ENCODE results near the gene TLE1.

TLE1 gene

DNA sequence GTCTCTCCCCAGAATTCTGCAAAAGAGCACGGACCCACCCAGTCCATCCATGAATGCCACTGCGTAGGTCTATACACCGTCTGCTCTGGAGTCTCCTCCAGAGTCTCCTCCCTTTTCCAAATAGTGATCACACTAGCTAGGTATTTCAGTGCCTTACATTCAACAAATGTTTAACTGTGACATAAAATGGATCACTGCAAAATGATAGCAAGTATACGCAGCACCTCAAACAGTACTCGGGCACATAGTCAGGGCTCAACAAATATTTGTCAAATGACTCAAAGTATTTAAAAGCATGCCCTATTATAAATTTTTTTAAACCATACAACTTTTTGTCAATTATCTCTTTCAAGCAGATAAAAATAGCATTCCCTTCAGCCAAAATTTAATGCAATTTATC is 60.5 kb downstream of the TLE1 start:
- Histone ChIP-seq H3K27ac (no peak overlapping the region), H2AFZ (ENCODE audit: low read depth) (no peak overlapping the region), H3K27me3 (ENCODE audit: insufficient read depth, low read depth) (no peaks in the 10 kb centered on the region), H3K79me2 (ENCODE audit: insufficient read depth, low read depth) (no peaks in the 10 kb centered on the region), H4K20me1 (ENCODE audit: insufficient read depth) (no peaks in the 10 kb centered on the region), H3K9ac (no peak overlapping the region), H3K4me1 (ENCODE audit: low read depth, poor library complexity, severe bottlenecking) (no peaks in the 10 kb centered on the region), H3K4me2 (no peak overlapping the region), H3K4me3 (IDR thresholded peaks at IDR 0.05; ENCODE audit: insufficient read depth, low read depth, low read length) (no peak overlapping the region), H3K36me3 (ENCODE audit: insufficient read depth) (no peaks in the 10 kb centered on the region)
- TF ChIP-seq, protein P1, sequence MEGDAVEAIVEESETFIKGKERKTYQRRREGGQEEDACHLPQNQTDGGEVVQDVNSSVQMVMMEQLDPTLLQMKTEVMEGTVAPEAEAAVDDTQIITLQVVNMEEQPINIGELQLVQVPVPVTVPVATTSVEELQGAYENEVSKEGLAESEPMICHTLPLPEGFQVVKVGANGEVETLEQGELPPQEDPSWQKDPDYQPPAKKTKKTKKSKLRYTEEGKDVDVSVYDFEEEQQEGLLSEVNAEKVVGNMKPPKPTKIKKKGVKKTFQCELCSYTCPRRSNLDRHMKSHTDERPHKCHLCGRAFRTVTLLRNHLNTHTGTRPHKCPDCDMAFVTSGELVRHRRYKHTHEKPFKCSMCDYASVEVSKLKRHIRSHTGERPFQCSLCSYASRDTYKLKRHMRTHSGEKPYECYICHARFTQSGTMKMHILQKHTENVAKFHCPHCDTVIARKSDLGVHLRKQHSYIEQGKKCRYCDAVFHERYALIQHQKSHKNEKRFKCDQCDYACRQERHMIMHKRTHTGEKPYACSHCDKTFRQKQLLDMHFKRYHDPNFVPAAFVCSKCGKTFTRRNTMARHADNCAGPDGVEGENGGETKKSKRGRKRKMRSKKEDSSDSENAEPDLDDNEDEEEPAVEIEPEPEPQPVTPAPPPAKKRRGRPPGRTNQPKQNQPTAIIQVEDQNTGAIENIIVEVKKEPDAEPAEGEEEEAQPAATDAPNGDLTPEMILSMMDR (conservative IDR thresholded peaks at IDR 0.05; ENCODE audit: low read depth, low read length): no peak

DNA sequence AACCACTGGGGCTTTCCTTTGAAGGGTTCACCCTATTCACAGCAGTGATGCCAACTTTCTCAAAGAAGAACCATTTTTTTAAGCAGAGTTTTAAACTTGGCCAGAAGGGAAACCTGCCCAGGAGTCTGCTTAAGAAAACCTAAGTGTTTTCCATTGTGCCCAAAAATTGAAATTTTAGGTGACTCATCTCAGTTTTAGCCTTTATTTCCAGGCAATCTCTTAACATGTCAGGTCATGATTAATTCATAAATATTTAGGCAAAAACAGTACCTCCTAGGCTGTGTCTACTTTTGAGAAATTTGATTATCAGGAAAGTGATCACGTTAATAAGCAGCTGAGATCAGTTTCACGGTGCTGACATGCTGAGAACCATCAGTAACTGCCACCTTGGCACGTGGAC is 61.9 kb downstream of the TLE1 start:
- no peak overlapping the region for H3K27ac ChIP-seq
- TF ChIP-seq, protein P1 (conservative IDR thresholded peaks at IDR 0.05; ENCODE audit: low read depth, low read length): no peak
- H3K4me3 ChIP-seq (IDR thresholded peaks at IDR 0.05; ENCODE audit: insufficient read depth, low read depth, low read length): no peak overlapping the region
- no peaks in the 10 kb centered on the region for H3K36me3 ChIP-seq (ENCODE audit: insufficient read depth)
- H3K4me2 ChIP-seq: no peak overlapping the region
- H3K79me2 ChIP-seq (ENCODE audit: insufficient read depth, low read depth): no peaks in the 10 kb centered on the region
- no peak overlapping the region for H2AFZ ChIP-seq (ENCODE audit: low read depth)
- no peak overlapping the region for H3K9ac ChIP-seq
- H4K20me1 ChIP-seq (ENCODE audit: insufficient read depth): no peaks in the 10 kb centered on the region
- peaks cover 8% of the 10 kb centered on the region for H3K4me1 ChIP-seq (ENCODE audit: low read depth, poor library complexity, severe bottlenecking)
- no peaks in the 10 kb centered on the region for H3K27me3 ChIP-seq (ENCODE audit: insufficient read depth, low read depth)

DNA sequence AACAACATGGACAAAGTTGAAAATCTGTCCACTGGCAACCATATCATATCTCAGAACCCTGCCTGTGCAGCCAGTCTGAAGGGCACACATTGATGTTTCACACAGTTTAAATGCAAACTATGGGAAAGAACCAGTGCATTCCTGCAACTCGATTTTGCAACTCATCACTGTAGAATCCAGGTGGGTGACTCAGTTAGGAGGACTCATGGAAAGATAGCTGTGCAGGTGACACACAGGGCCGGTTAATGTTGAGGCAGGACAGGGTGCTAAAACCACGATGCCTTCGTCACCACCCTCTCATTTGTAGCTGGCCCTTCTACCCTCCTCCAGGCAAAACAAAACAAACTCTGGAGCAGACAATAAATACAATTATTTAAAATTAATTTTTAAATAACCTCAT is 62.8 kb downstream of the TLE1 start:
- Histone ChIP-seq H2AFZ (ENCODE audit: low read depth) (no peak overlapping the region), H3K4me3 (IDR thresholded peaks at IDR 0.05; ENCODE audit: insufficient read depth, low read depth, low read length) (no peak overlapping the region), H3K36me3 (ENCODE audit: insufficient read depth) (no peaks in the 10 kb centered on the region), H3K9ac (no peak overlapping the region), H3K27ac (no peak overlapping the region), H3K27me3 (ENCODE audit: insufficient read depth, low read depth) (no peaks in the 10 kb centered on the region), H3K79me2 (ENCODE audit: insufficient read depth, low read depth) (no peaks in the 10 kb centered on the region), H3K4me2 (no peak overlapping the region), H3K4me1 (ENCODE audit: low read depth, poor library complexity, severe bottlenecking) (peaks cover 17% of the 10 kb centered on the region), H4K20me1 (ENCODE audit: insufficient read depth) (no peaks in the 10 kb centered on the region)
- TF ChIP-seq, protein P1 (conservative IDR thresholded peaks at IDR 0.05; ENCODE audit: low read depth, low read length): no peak

DNA sequence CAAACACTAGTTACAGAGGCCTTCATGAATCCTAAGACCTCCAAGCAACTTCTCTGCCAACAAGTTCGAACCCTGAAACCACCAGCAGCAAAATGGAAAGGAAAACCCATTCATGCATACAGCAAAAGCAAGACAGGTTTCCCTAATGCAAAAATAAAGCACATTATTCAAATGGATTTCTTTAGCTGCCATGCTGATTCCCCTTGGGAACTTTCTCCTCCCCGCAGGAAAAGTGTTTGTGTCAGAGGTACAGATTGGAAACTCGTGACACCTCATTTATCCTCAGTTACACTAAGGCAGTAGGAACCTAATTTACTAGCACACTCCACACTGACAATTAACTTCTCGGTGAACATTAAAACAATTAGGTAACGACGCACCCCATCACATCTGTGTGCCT is 63.4 kb downstream of the TLE1 start:
- H3K27ac ChIP-seq: no peak overlapping the region
- H3K4me3 ChIP-seq (IDR thresholded peaks at IDR 0.05; ENCODE audit: insufficient read depth, low read depth, low read length): no peak overlapping the region
- H3K4me2 ChIP-seq: no peak overlapping the region
- H3K4me1 ChIP-seq (ENCODE audit: low read depth, poor library complexity, severe bottlenecking): peaks cover 23% of the 10 kb centered on the region
- H3K36me3 ChIP-seq (ENCODE audit: insufficient read depth): no peaks in the 10 kb centered on the region
- no peaks in the 10 kb centered on the region for H3K79me2 ChIP-seq (ENCODE audit: insufficient read depth, low read depth)
- H2AFZ ChIP-seq (ENCODE audit: low read depth): no peak overlapping the region
- H4K20me1 ChIP-seq (ENCODE audit: insufficient read depth): no peaks in the 10 kb centered on the region
- H3K27me3 ChIP-seq (ENCODE audit: insufficient read depth, low read depth): no peaks in the 10 kb centered on the region
- no peak overlapping the region for H3K9ac ChIP-seq
- TF ChIP-seq, protein P1 (conservative IDR thresholded peaks at IDR 0.05; ENCODE audit: low read depth, low read length): no peak

All from KMS-11 (cell line).